Esophagus muscularis mucosa (tissue), 3 donors: ENCODE data around the gene PCDHGA12.

ENCODE experiments used
- CTCF ChIP-seq, 3 experiments: fragments of 200-600 bp in 2 of 3; fragments of 450-650 bp in 1 of 3; sonication (generic) in 2 of 3; IDR thresholded peaks; one replicate each; pipeline ENCODE4 v1.5.1; 2017 to 2019; ENCODE audit warnings: antibody characterized with exemption in 3 of 3, mild to moderate bottlenecking in 2 of 3, moderate library complexity in 1 of 3
- POLR2AphosphoS5 ChIP-seq, 2 donors: sonication (generic); formaldehyde crosslinking; IDR thresholded peaks; one replicate each; pipeline ENCODE4 v1.6.1; 2017; ENCODE audit warnings: antibody characterized with exemption in 2 of 2

GRCh38 chr5:141427783-141428426, 2.4 kb upstream of the PCDHGA12 start:
- TF ChIP-seq CTCF (IDR thresholded peaks at IDR 0.05) (no peak), POLR2AphosphoS5 (IDR thresholded peaks at IDR 0.05) (no peak)
